ENCODE measurements around the gene SYNGAP1.

DNA sequence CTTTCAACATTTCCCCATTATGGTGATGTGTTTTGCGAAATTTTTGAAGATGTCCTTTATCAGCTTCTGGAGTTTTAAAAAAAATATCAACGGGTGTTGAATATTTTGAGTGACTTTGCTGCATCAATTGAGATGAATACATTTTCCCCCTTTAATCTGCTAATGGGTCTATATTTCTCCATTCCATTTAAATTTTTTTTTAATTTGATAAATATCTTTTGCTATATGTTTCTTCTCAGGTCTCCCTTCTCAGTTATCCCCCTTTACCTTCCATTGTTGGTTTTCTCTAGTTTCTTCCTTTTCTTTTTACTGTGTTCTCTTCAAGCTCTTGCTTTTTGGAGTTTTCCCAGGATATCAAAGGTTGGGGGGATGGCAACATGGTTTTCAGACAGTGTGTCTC, 29.7 kb upstream of the SYNGAP1 start:
- no peak for TF ChIP-seq POLR2A (IDR thresholded peaks at IDR 0.05; ENCODE audit: low read length)
- no peak for TF ChIP-seq GATA1 (IDR thresholded peaks at IDR 0.05; ENCODE audit: low read depth, low read length)
